Prostate gland (tissue), 2 donors: ENCODE data around the gene ENTPD8. TPM values are rescaled to one million over a fixed set of nuclear protein-coding genes. Genes with fewer than 3 reads are reported as not detected.

ENCODE experiments used
- DNase-seq: peaks from one replicate; pipeline ENCODE4 v3.0.0-alpha.2; 2019; ENCODE audit warnings: low spot score
- H3K27ac ChIP-seq, 2 donors: fragments of 200-600 bp; sonication (generic); 2 replicates each; pipeline ENCODE4 v1.5.1; 2017 to 2019
- H3K27me3 ChIP-seq: fragments of 200-600 bp; sonication (generic); replicated peaks from 2 replicates; pipeline ENCODE4 v1.5.1; 2019; ENCODE audit not compliant: insufficient read depth
- H3K36me3 ChIP-seq, 2 donors: fragments of 200-600 bp; sonication (generic); 1 replicate in 1 of 2; 2 replicates in 1 of 2; pipeline versions ENCODE4 v1.5.1 to v1.8.1; 2017 to 2019
- H3K4me1 ChIP-seq: fragments of 200-600 bp; sonication (generic); replicated peaks from 2 replicates; pipeline ENCODE4 v1.5.1; 2019
- H3K4me3 ChIP-seq, 2 donors: fragments of 200-600 bp; sonication (generic); 2 replicates each; pipeline ENCODE4 v1.5.1; 2017 to 2019
- H3K9me3 ChIP-seq: fragments of 200-600 bp; sonication (generic); 2 replicates; pipeline ENCODE4 v1.5.1; 2017
- CTCF ChIP-seq, 4 experiments: fragments of 200-600 bp in 2 of 4; fragments of 450-650 bp in 2 of 4; sonication (generic) in 2 of 4; IDR thresholded peaks; 1 replicate in 3 of 4; 2 replicates in 1 of 4; pipeline ENCODE4 v1.5.1; 2016 to 2019; ENCODE audit warnings: antibody characterized with exemption in 4 of 4, mild to moderate bottlenecking in 2 of 4, moderate library complexity in 2 of 4
- POLR2A ChIP-seq: fragments of 450-650 bp; IDR thresholded peaks from one replicate; pipeline ENCODE4 v1.6.1; 2016; ENCODE audit warnings: antibody characterized with exemption, mild to moderate bottlenecking
- POLR2AphosphoS5 ChIP-seq: sonication (generic); formaldehyde crosslinking; IDR thresholded peaks from one replicate; pipeline ENCODE4 v1.6.1; 2017; ENCODE audit warnings: antibody characterized with exemption
- WGBS: methylation state at CpG from one replicate; pipeline ENCODE4 v1.1.5; 2018; 5-methylcytosine and 5-hydroxymethylcytosine counted together
- intact Hi-C: fragments of 100-400 bp; cut with DNase I; formaldehyde crosslinking; loops from one replicate; pipeline ENCODE4 v1.14.2; 2022
- total RNA-seq, 2 donors: library from RNA; depleted of rRNA; stranded (reverse); fragments of >200 nt; gene quantifications; one replicate each; pipeline ENCODE4 v1.1.0, GENCODE V29; 2016

ENTPD8 gene
- total RNA-seq, 2 donors from 2014 or later: 1.8 TPM

- TF ChIP-seq CTCF (IDR thresholded peaks at IDR 0.05) (no peak), POLR2AphosphoS5 (no peak), POLR2A (no peak)
- no peaks in the 10 kb centered on the region for H3K9me3 ChIP-seq
- intact Hi-C loops: no loop called here
- no peak overlapping the region for H3K4me3 ChIP-seq
- no peaks in the 10 kb centered on the region for H3K27me3 ChIP-seq
- no peaks in the 10 kb centered on the region for H3K4me1 ChIP-seq
- no peaks in the 10 kb centered on the region for H3K36me3 ChIP-seq
- no peak for DNase-seq
- 83% methylated on average over 16 of the region's 16 CpGs for WGBS
- no peak overlapping the region for H3K27ac ChIP-seq
Measured at GRCh38 chr9:137448602-137448962, 7.4 kb upstream of the ENTPD8 start.

GRCh38 chr9:137447722-137448601 lies 6.8 kb upstream of the ENTPD8 start:
- DNase-seq: no peak
- H3K27me3 ChIP-seq: no peaks in the 10 kb centered on the region
- H3K36me3 ChIP-seq: no peaks in the 10 kb centered on the region
- intact Hi-C loops: no loop called here
- H3K9me3 ChIP-seq: no peaks in the 10 kb centered on the region
- 72% methylated on average over 18 of the region's 27 CpGs for WGBS
- no peaks in the 10 kb centered on the region for H3K4me1 ChIP-seq
- TF ChIP-seq POLR2AphosphoS5 (no peak), POLR2A (no peak), CTCF (IDR thresholded peaks at IDR 0.05) (no peak)
- no peak overlapping the region for H3K27ac ChIP-seq
- no peak overlapping the region for H3K4me3 ChIP-seq

GRCh38 chr9:137446851-137447471 lies 5.8 kb upstream of the ENTPD8 start:
- 73% methylated on average over 21 of the region's 21 CpGs for WGBS
- H3K27ac ChIP-seq: no peak overlapping the region
- intact Hi-C loops: no loop called here
- no peaks in the 10 kb centered on the region for H3K27me3 ChIP-seq
- H3K36me3 ChIP-seq: no peaks in the 10 kb centered on the region
- no peak for DNase-seq
- no peak for TF ChIP-seq CTCF (IDR thresholded peaks at IDR 0.05)
- no peak for TF ChIP-seq POLR2A
- no peak for TF ChIP-seq POLR2AphosphoS5
- H3K9me3 ChIP-seq: no peaks in the 10 kb centered on the region
- H3K4me1 ChIP-seq: no peaks in the 10 kb centered on the region
- no peak overlapping the region for H3K4me3 ChIP-seq

GRCh38 chr9:137445930-137446431 lies 4.8 kb upstream of the ENTPD8 start:
- Histone ChIP-seq H3K27me3 (no peaks in the 10 kb centered on the region), H3K4me1 (no peaks in the 10 kb centered on the region), H3K4me3 (no peak overlapping the region), H3K36me3 (no peaks in the 10 kb centered on the region), H3K27ac (no peak overlapping the region), H3K9me3 (no peaks in the 10 kb centered on the region)
- intact Hi-C loops: no loop called here
- 40% methylated on average over 17 of the region's 19 CpGs for WGBS
- TF ChIP-seq POLR2AphosphoS5 (no peak), CTCF (IDR thresholded peaks at IDR 0.05) (no peak), POLR2A (no peak)
- no peak for DNase-seq
